ENCODE measurements around the gene CDADC1.

DNA sequence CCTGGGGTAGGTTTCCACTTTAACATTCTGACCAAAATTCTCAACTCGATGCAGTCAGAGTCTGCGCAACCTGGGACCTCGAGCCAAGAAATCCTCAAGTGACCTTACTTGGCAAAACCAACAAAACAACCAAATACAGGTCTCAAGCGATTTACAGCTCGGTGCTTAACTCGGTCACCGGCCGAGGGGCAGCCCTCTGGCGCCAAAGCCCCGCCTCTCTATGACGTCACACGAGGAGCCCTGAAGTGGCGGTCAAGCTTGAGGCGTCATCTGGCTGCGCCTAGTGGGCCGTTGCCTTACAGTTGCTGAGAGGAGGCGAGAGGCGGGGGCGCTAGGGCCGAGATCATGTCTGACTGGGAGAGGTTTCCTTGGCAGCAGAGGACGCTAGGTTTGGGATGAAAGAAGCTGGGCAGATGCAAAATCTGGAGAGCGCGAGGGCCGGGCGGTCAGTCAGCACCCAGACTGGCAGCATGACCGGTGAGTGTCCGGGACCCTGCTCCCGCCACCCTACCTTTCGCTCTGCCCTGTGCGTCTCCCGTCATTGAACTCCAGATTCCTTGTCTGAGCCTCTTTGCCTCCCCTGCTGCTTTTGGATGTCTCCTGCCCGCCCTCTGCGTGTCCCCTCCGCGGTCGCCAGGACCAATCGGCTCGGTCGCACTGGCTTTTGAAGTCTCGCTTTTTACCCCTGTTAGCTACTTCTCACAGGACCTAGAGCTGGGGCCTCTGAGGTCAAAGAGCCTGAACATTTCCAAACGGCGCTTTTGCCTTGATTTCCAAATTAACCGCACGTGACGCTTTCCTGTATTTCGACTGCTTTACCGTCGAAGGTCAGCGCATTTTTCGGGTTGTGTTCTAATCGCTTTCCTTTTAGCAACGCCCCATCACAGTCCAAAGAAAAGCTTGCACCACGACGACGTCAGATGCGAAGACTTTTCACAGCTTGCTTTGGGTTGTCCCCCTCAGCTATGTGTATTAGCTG, at the start of gene CDADC1:
- TF ChIP-seq, protein P1, sequence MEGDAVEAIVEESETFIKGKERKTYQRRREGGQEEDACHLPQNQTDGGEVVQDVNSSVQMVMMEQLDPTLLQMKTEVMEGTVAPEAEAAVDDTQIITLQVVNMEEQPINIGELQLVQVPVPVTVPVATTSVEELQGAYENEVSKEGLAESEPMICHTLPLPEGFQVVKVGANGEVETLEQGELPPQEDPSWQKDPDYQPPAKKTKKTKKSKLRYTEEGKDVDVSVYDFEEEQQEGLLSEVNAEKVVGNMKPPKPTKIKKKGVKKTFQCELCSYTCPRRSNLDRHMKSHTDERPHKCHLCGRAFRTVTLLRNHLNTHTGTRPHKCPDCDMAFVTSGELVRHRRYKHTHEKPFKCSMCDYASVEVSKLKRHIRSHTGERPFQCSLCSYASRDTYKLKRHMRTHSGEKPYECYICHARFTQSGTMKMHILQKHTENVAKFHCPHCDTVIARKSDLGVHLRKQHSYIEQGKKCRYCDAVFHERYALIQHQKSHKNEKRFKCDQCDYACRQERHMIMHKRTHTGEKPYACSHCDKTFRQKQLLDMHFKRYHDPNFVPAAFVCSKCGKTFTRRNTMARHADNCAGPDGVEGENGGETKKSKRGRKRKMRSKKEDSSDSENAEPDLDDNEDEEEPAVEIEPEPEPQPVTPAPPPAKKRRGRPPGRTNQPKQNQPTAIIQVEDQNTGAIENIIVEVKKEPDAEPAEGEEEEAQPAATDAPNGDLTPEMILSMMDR (IDR thresholded peaks at IDR 0.05): peak in 1 of 3 experiments; percentile 19
- TF ChIP-seq POLR2AphosphoS5 (IDR thresholded peaks at IDR 0.05; ENCODE audit: insufficient read depth in 1 of 2, low read depth in 1 of 2): peak; percentile 92 to 98

Measured in vagina (tissue), 2 donors.